HEK293T (cell line): ENCODE data around the gene PFKFB2.

Source experiments
- FOXK2 ChIP-seq: fragments of 450-650 bp; IDR thresholded peaks from 2 replicates; pipeline ENCODE4 v1.6.1; 2016; ENCODE audit warnings: mild to moderate bottlenecking
- FOXM1 ChIP-seq: fragments of 450-650 bp; IDR thresholded peaks from 2 replicates; pipeline ENCODE4 v1.6.1; 2017; ENCODE audit warnings: mild to moderate bottlenecking, borderline replicate concordance
- NFRKB ChIP-seq: fragments of 450-650 bp; IDR thresholded peaks from 2 replicates; pipeline ENCODE4 v1.6.1; 2016; ENCODE audit warnings: mild to moderate bottlenecking, moderate library complexity
- TARDBP ChIP-seq: fragments of 450-650 bp; IDR thresholded peaks from 2 replicates; pipeline ENCODE4 v1.6.1; 2016
- ZNF384 ChIP-seq: fragments of 450-650 bp; IDR thresholded peaks from 2 replicates; pipeline ENCODE4 v1.6.1; 2016

GRCh38 chr1:207091200-207091908 lies 38.3 kb downstream of the PFKFB2 start:
- TF ChIP-seq FOXK2 (no peak), TARDBP (no peak), NFRKB (no peak), ZNF384 (no peak), FOXM1 (no peak)
